ENCODE results near the gene RBPMS2. TPM values are rescaled to one million over a fixed set of nuclear protein-coding genes. Genes with fewer than 3 reads are reported as not detected.
A peak's percentile ranks its signal among the peaks of the same experiment; 100 is the strongest.

The RBPMS2 gene
- total and polyA plus RNA-seq, 2 donors (not counting 1 experiment from before 2014, with no cell fraction given), result 0.47 to 0.63 TPM

- 79% methylated on average over 4 of the region's 7 CpGs for WGBS (ENCODE audit: insufficient coverage)
- Mint-ChIP-seq H3K27ac (no peak overlapping the region), H3K27me3 (peaks cover 6% of the 10 kb centered on the region), H3K4me1 (peaks cover 10% of the 10 kb centered on the region), H3K4me3 (no peak overlapping the region), H3K9me3 (ENCODE audit: insufficient read depth) (no peaks in the 10 kb centered on the region)
- ATAC-seq (ENCODE audit: low read depth) (no peak), DNase-seq (no peak)
- ChIA-PET POLR2A (interaction anchor here (0.6 kb wide), 1 partner anchor 177 kb away, joined by 3 read pairs; no protein-coding TSS in a partner anchor), CTCF (interaction anchor here (0.6 to 14.1 kb wide), 11 partner anchors 10 to 311 kb away, joined by 3 to 549 read pairs (median 10); no protein-coding TSS in a partner anchor)
- Histone ChIP-seq H3K4me2 (replicated peaks; ENCODE audit: low read depth, low read length, poor library complexity, severe bottlenecking) (no peak overlapping the region), H3K4me3 (ENCODE audit: control extremely low read depth in 1 of 5, extremely low read depth in 1 of 5, insufficient read depth in 1 of 5, low read depth in 2 of 5, low read length in 4 of 5) (no peak overlapping the region), H3K36me3 (replicated peaks in 1 of 2; ENCODE audit: control extremely low read depth in 1 of 2, control insufficient read depth in 1 of 2, extremely low read depth in 1 of 2, insufficient read depth in 2 of 2, low read length in 1 of 2) (no peaks in the 10 kb centered on the region), H4K20me1 (ENCODE audit: control insufficient read depth, insufficient read depth, low read length, poor library complexity, severe bottlenecking) (no peaks in the 10 kb centered on the region), H3K9ac (ENCODE audit: low read length) (no peak overlapping the region), H3K27ac (ENCODE audit: low read length in 2 of 2) (no peak overlapping the region), H3K79me2 (ENCODE audit: control insufficient read depth, insufficient read depth, low read length) (no peaks in the 10 kb centered on the region), H3K4me1 (ENCODE audit: control insufficient read depth in 2 of 2, insufficient read depth in 2 of 2, low read length in 2 of 2) (peaks cover 4 to 7% of the 10 kb centered on the region in 2 donors), H3K9me3 (ENCODE audit: control extremely low read depth in 1 of 3, control insufficient read depth in 2 of 3, insufficient read depth in 1 of 3, low read length in 2 of 3) (no peaks in the 10 kb centered on the region), H2AFZ (ENCODE audit: insufficient read depth, low read depth, low read length, poor library complexity, severe bottlenecking) (no peak overlapping the region), H3K27me3 (replicated peaks in 1 of 4; ENCODE audit: control extremely low read depth in 1 of 4, control insufficient read depth in 3 of 4, insufficient read depth in 4 of 4, low read length in 3 of 4) (peaks cover 0 to 7% (median 2%) of the 10 kb centered on the region in 4 experiments)
- intact Hi-C loops (cut with micrococcal nuclease), result no loop called here
- TF ChIP-seq CTCF (IDR thresholded peaks at IDR 0.05) (no peak), EZH2 (IDR thresholded peaks at IDR 0.05; ENCODE audit: borderline replicate concordance, insufficient read depth, low read depth, low read length, poor library complexity, severe bottlenecking) (no peak)
These were observed 43.1 kb downstream of the RBPMS2 start for GRCh38 chr15:64732156-64732860.

- ATAC-seq (ENCODE audit: low read depth) (no peak), DNase-seq (no peak)
- H3K27me3 ChIP-seq (replicated peaks in 1 of 4; ENCODE audit: control extremely low read depth in 1 of 4, control insufficient read depth in 3 of 4, insufficient read depth in 4 of 4, low read length in 3 of 4), result peaks cover 0 to 7% (median 2%) of the 10 kb centered on the region in 4 experiments
- no peaks in the 10 kb centered on the region for H3K9me3 ChIP-seq (ENCODE audit: control extremely low read depth in 1 of 3, control insufficient read depth in 2 of 3, insufficient read depth in 1 of 3, low read length in 2 of 3)
- 76% methylated on average over 7 of the region's 9 CpGs for WGBS (ENCODE audit: insufficient coverage)
- intact Hi-C loops (cut with micrococcal nuclease), result loop anchor here (1.0 kb wide), 2 partner anchors 79 to 174 kb away; no protein-coding TSS in a partner anchor
- peaks cover 6% of the 10 kb centered on the region for H3K27me3 Mint-ChIP-seq
- POLR2A ChIA-PET, result interaction anchor here (0.6 kb wide), 1 partner anchor 177 kb away, joined by 3 read pairs; no protein-coding TSS in a partner anchor
- H3K4me3 ChIP-seq (ENCODE audit: control extremely low read depth in 1 of 5, extremely low read depth in 1 of 5, insufficient read depth in 1 of 5, low read depth in 2 of 5, low read length in 4 of 5), result no peak overlapping the region
- no peak overlapping the region for H3K9ac ChIP-seq (ENCODE audit: low read length)
- no peak for TF ChIP-seq CTCF (IDR thresholded peaks at IDR 0.05)
- no peak for TF ChIP-seq EZH2 (IDR thresholded peaks at IDR 0.05; ENCODE audit: borderline replicate concordance, insufficient read depth, low read depth, low read length, poor library complexity, severe bottlenecking)
- no peak overlapping the region for H3K27ac ChIP-seq (ENCODE audit: low read length in 2 of 2)
- H3K4me1 ChIP-seq (ENCODE audit: control insufficient read depth in 2 of 2, insufficient read depth in 2 of 2, low read length in 2 of 2), result peaks cover 4 to 7% of the 10 kb centered on the region in 2 donors
- H3K36me3 ChIP-seq (replicated peaks in 1 of 2; ENCODE audit: control extremely low read depth in 1 of 2, control insufficient read depth in 1 of 2, extremely low read depth in 1 of 2, insufficient read depth in 2 of 2, low read length in 1 of 2), result no peaks in the 10 kb centered on the region
- no peaks in the 10 kb centered on the region for H3K9me3 Mint-ChIP-seq (ENCODE audit: insufficient read depth)
- no peaks in the 10 kb centered on the region for H4K20me1 ChIP-seq (ENCODE audit: control insufficient read depth, insufficient read depth, low read length, poor library complexity, severe bottlenecking)
- H3K4me1 Mint-ChIP-seq, result peaks cover 10% of the 10 kb centered on the region
- H3K27ac Mint-ChIP-seq, result peak overlapping the region; percentile 46
- peak overlapping the region; percentile 14 for H2AFZ ChIP-seq (ENCODE audit: insufficient read depth, low read depth, low read length, poor library complexity, severe bottlenecking)
- CTCF ChIA-PET, result interaction anchor here (0.6 to 14.1 kb wide), 13 partner anchors 25 to 311 kb away, joined by 3 to 549 read pairs (median 7); no protein-coding TSS in a partner anchor
- H3K4me3 Mint-ChIP-seq, result no peak overlapping the region
- H3K79me2 ChIP-seq (ENCODE audit: control insufficient read depth, insufficient read depth, low read length), result no peaks in the 10 kb centered on the region
- H3K4me2 ChIP-seq (replicated peaks; ENCODE audit: low read depth, low read length, poor library complexity, severe bottlenecking), result no peak overlapping the region
These were observed 43.6 kb downstream of the RBPMS2 start for GRCh38 chr15:64731805-64732151.

All from B cell (primary cell).